CD14-positive monocyte (primary cell): Measurements from ENCODE around the gene MMP28. TPM values are rescaled to one million over a fixed set of nuclear protein-coding genes. Genes with fewer than 3 reads are reported as not detected.

Experiments used
- DNase-seq, 3 donors: peaks; one replicate each; pipeline ENCODE4 v3.0.0-alpha.2; 2011 to 2022
- H2AFZ ChIP-seq: 2 replicates; pipeline ENCODE4 v1.6.0; 2012; ENCODE audit warnings: mild to moderate bottlenecking, low read depth, low read length, inconsistent platforms; ENCODE audit not compliant: insufficient read depth, poor library complexity, severe bottlenecking
- H3K27ac ChIP-seq, 2 donors: 1 replicate in 1 of 2; 2 replicates in 1 of 2; pipeline ENCODE4 v1.5.1; 2012 to 2013; ENCODE audit warnings: low read length in 2 of 2, control low read depth in 1 of 2, inconsistent platforms in 1 of 2, low read depth in 1 of 2, mild to moderate bottlenecking in 1 of 2
- H3K27me3 ChIP-seq, 2 donors: one replicate each; pipeline versions ENCODE4 v1.6.0 to v1.6.1; 2011 to 2013; ENCODE audit warnings: low read length in 2 of 2; ENCODE audit not compliant: control insufficient read depth in 2 of 2, insufficient read depth in 2 of 2
- H3K36me3 ChIP-seq, 2 donors: replicated peaks in 1 of 2; 1 replicate in 1 of 2; 2 replicates in 1 of 2; pipeline versions ENCODE4 v1.5.1 to v1.6.1; 2012 to 2013; ENCODE audit warnings: low read length in 2 of 2, control low read depth in 1 of 2, inconsistent platforms in 1 of 2, mild to moderate bottlenecking in 1 of 2; ENCODE audit not compliant: insufficient read depth in 2 of 2, control insufficient read depth in 1 of 2
- H3K4me1 ChIP-seq, 2 donors: 1 replicate in 1 of 2; 2 replicates in 1 of 2; pipeline versions ENCODE4 v1.5.1 to v1.6.1; 2012 to 2013; ENCODE audit warnings: low read length in 2 of 2, control low read depth in 1 of 2, inconsistent platforms in 1 of 2, mild to moderate bottlenecking in 1 of 2, moderate library complexity in 1 of 2; ENCODE audit not compliant: insufficient read depth in 2 of 2, control insufficient read depth in 1 of 2
- H3K4me2 ChIP-seq: replicated peaks from 2 replicates; pipeline ENCODE3; 2012; ENCODE audit warnings: low read length, moderate library complexity, mild to moderate bottlenecking; ENCODE audit not compliant: poor library complexity, severe bottlenecking; ENCODE audit errors: extremely low read depth
- H3K4me3 ChIP-seq, 3 experiments: fragments of 200-600 bp in 1 of 3; sonication (generic) in 1 of 3; replicated peaks in 1 of 3; 1 replicate in 2 of 3; 2 replicates in 1 of 3; pipeline ENCODE4 v1.5.1; 2011 to 2013; ENCODE audit warnings: low read length in 3 of 3, mild to moderate bottlenecking in 3 of 3, control low read depth in 2 of 3, low read depth in 2 of 3, inconsistent platforms in 1 of 3, moderate library complexity in 1 of 3
- H3K79me2 ChIP-seq: 2 replicates; pipeline ENCODE4 v1.6.0; 2012; ENCODE audit warnings: mild to moderate bottlenecking, control low read depth, inconsistent platforms, low read length, moderate library complexity; ENCODE audit not compliant: insufficient read depth
- H3K9ac ChIP-seq: 2 replicates; pipeline ENCODE4 v1.6.0; 2017; ENCODE audit warnings: low read length, mild to moderate bottlenecking; ENCODE audit not compliant: insufficient read depth, poor library complexity, severe bottlenecking
- H3K9me3 ChIP-seq, 2 donors: replicated peaks in 1 of 2; 1 replicate in 1 of 2; 2 replicates in 1 of 2; pipeline versions ENCODE4 v1.5.1 to v1.6.1; 2012 to 2013; ENCODE audit warnings: low read length in 2 of 2, control low read depth in 1 of 2; ENCODE audit not compliant: control insufficient read depth in 1 of 2, insufficient read depth in 1 of 2
- H4K20me1 ChIP-seq: 2 replicates; pipeline ENCODE4 v1.6.0; 2012; ENCODE audit warnings: mild to moderate bottlenecking, low read length, control low read depth, moderate library complexity; ENCODE audit not compliant: insufficient read depth
- H3K27ac Mint-ChIP-seq, 7 donors: one replicate each; pipeline ENCODE4 v1.8.0; 2020; ENCODE audit warnings: mild to moderate bottlenecking in 7 of 7, mixed read lengths in 7 of 7, moderate library complexity in 6 of 7, inconsistent platforms in 2 of 7
- H3K27me3 Mint-ChIP-seq, 3 donors: one replicate each; pipeline ENCODE4 v1.8.0; 2021 to 2022; ENCODE audit warnings: low read depth in 3 of 3, mild to moderate bottlenecking in 3 of 3, mixed read lengths in 3 of 3, moderate library complexity in 3 of 3, inconsistent platforms in 1 of 3
- H3K36me3 Mint-ChIP-seq, 2 donors: one replicate each; pipeline ENCODE4 v1.8.0; 2020; ENCODE audit warnings: mixed read lengths in 2 of 2, inconsistent platforms in 1 of 2, mild to moderate bottlenecking in 1 of 2
- H3K4me1 Mint-ChIP-seq: one replicate; pipeline ENCODE4 v1.8.0; 2020; ENCODE audit warnings: mild to moderate bottlenecking, mixed read lengths
- H3K4me3 Mint-ChIP-seq, 2 donors: one replicate each; pipeline ENCODE4 v1.8.0; 2020; ENCODE audit warnings: mild to moderate bottlenecking in 2 of 2, mixed read lengths in 2 of 2, moderate library complexity in 1 of 2
- H3K9me3 Mint-ChIP-seq, 7 donors: one replicate each; pipeline ENCODE4 v1.8.0; 2020 to 2022; ENCODE audit warnings: mixed read lengths in 7 of 7, mild to moderate bottlenecking in 6 of 7, moderate library complexity in 6 of 7, inconsistent platforms in 2 of 7
- CTCF ChIP-seq: fragments of 200-600 bp; IDR thresholded peaks from one replicate; pipeline ENCODE4 v1.8.0; 2022; ENCODE audit warnings: antibody characterized with exemption, mild to moderate bottlenecking
- WGBS: methylation state at CpG from one replicate; pipeline ENCODE4 v1.1.5; 2013; ENCODE audit warnings: missing lambda C conversion rate; ENCODE audit not compliant: insufficient coverage; 5-methylcytosine and 5-hydroxymethylcytosine counted together
- intact Hi-C, 2 donors: fragments of 100-400 bp; cut with micrococcal nuclease; formaldehyde crosslinking; loops; one replicate each; pipeline versions ENCODE4 v1.15.0 to v1.15.1; 2023
- polyA plus RNA-seq, 3 donors: library from polyadenylated mRNA; depleted of rRNA in 1 of 3; unstranded in 2 of 3; stranded (reverse) in 1 of 3; fragments of 300-500 nt in 2 of 3; fragments of >200 nt in 1 of 3; fragmentation: Illumina TruSeq in 2 of 3; gene quantifications; 1 replicate in 2 of 3; 2 replicates in 1 of 3; pipeline ENCODE4 v1.2.3, GENCODE V29; 2012 to 2021

Gene MMP28
- polyA plus RNA-seq, 3 donors: not detected

DNA sequence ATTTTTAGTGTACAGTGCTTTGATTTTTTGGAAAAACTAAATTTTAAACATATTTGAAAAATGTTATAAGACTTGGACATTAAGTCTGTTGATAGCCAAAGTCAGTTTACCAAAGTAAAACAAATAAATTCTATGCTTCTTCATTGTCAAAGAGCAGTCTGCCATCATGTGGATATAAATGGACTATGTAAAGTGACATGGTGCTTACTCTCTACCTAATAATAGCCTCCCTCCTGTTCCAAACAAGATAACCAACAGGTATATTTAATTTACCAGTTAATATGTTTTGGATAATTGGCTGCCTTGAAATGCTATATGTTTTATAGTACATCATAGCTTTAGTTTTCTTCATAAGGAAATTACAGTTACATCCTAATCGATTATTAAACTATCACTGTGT, 29.8 kb upstream of the MMP28 start:
- Histone ChIP-seq H3K9ac (no peak overlapping the region), H3K4me2 (no peak overlapping the region), H3K27me3 (no peaks in the 10 kb centered on the region), H3K79me2 (peaks cover 11% of the 10 kb centered on the region), H3K4me3 (no peak overlapping the region), H4K20me1 (peaks cover 46% of the 10 kb centered on the region), H3K4me1 (no peaks in the 10 kb centered on the region), H3K36me3 (peaks cover 84 to 96% of the 10 kb centered on the region in 2 donors), H2AFZ (no peak overlapping the region), H3K9me3 (no peaks in the 10 kb centered on the region), H3K27ac (no peak overlapping the region)
- WGBS: no CpG with 5 or more reads among the region's 1 CpG
- no peak for DNase-seq
- Mint-ChIP-seq H3K4me3 (no peak overlapping the region), H3K27me3 (no peaks in the 10 kb centered on the region), H3K27ac (no peak overlapping the region), H3K36me3 (peaks cover 69 to 91% of the 10 kb centered on the region in 2 donors), H3K4me1 (no peaks in the 10 kb centered on the region), H3K9me3 (no peaks in the 10 kb centered on the region)
- no peak for TF ChIP-seq CTCF
- intact Hi-C loops: no loop called here

DNA sequence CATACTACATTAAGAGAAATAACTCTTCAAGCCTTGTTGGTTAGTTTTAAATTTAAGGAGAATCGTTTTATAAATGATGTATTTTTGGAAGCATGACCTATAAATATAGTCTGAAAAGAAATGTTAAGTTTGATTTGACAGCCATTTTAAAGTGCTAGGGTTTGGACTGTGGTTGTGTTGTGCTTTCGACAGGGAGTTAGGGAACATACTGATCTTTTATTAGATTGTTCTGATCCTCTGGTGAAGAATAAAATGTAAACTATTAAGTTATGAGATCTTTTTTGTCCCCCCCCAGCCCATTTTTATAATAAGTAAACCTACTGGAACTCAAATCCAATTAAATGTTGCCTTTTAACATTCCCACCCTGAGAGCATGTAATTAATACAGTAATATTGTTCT, 25.9 kb upstream of the MMP28 start:
- Mint-ChIP-seq H3K4me1 (no peaks in the 10 kb centered on the region), H3K27ac (peak overlapping the region in 1 of 7 donors; percentile 31), H3K36me3 (peaks cover 72 to 82% of the 10 kb centered on the region in 2 donors), H3K27me3 (no peaks in the 10 kb centered on the region), H3K4me3 (no peak overlapping the region), H3K9me3 (no peaks in the 10 kb centered on the region)
- intact Hi-C loops: no loop called here
- Histone ChIP-seq H4K20me1 (peaks cover 83% of the 10 kb centered on the region), H3K4me3 (no peak overlapping the region), H2AFZ (no peak overlapping the region), H3K79me2 (peaks cover 45% of the 10 kb centered on the region), H3K27me3 (no peaks in the 10 kb centered on the region), H3K9ac (no peak overlapping the region), H3K9me3 (no peaks in the 10 kb centered on the region), H3K27ac (peak overlapping the region in 1 of 2 donors; percentile 20), H3K4me2 (no peak overlapping the region), H3K4me1 (no peaks in the 10 kb centered on the region), H3K36me3 (peaks cover 90 to 99% of the 10 kb centered on the region in 2 donors)
- no peak for TF ChIP-seq CTCF
- DNase-seq: no peak
- 100% methylated on average over 1 of the region's 2 CpGs for WGBS
